GM12892 (cell line): ENCODE data around the gene OST4.

Experiments used
- DNase-seq: peaks from one replicate; pipeline ENCODE4 v3.0.0; 2011; ENCODE audit not compliant: insufficient read length
- FAIRE-seq: peaks from 2 replicates; lab custom pipeline; 2011; peaks lifted over from hg19 to GRCh38; lab: Jason Lieb, UNC
- POLR2A ChIP-seq: IDR thresholded peaks from 2 replicates; pipeline ENCODE4 v1.6.1; 2011; ENCODE audit warnings: low read depth, low read length, control low read depth
- POLR2AphosphoS5 ChIP-seq: IDR thresholded peaks from 2 replicates; pipeline ENCODE4 v1.6.1; 2011; ENCODE audit warnings: low read depth, low read length, control low read depth
- TAF1 ChIP-seq: IDR thresholded peaks from 2 replicates; pipeline ENCODE4 v1.6.1; 2011; ENCODE audit warnings: low read depth, mild to moderate bottlenecking, control low read depth, low read length, borderline replicate concordance

Gene OST4

DNA sequence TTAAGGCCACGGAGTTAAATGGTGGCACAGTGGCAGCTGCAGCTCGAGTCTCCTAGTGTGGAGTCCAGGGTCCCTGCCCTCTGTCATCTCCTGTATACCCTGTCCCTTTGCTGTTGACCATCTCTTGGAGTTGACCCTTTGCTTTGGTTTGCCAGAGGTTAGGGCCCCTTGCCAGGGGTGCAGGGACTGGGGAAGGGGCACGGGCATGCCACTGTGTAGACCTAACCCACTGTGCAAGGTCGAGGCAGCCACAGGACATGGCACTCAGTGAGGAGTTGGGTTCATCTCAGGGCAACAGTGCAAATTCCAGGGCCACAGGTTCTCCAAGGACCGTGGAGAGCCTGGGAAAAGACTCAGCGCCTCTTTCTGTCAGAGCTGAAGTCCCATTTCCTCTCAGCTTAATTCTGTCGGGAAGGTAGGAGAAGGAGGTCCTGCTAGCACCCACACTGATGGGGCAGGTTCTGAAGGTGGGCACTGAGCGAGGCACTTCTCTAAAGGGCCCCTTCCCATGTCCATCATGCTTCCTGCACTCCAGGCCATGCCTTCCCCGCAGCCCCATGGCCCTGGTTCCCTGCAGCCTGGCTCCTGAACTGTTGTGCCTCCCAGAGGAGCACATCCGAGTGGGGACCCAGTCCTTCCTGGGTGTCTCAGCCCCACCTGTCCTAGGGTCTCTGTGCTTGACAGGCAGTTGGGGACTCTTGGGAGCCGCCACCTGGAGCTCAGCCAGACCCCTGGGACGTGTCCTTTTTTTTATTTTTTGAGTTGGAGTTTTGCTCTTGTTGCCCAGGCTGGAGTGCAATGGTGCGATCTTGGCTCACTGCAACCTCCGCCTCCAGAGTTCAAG lies 17.9 kb upstream of the OST4 start:
- FAIRE-seq (no peak), DNase-seq (no peak)
- TF ChIP-seq POLR2A = no peak
- no peak for TF ChIP-seq TAF1
- TF ChIP-seq POLR2AphosphoS5 = no peak

DNA sequence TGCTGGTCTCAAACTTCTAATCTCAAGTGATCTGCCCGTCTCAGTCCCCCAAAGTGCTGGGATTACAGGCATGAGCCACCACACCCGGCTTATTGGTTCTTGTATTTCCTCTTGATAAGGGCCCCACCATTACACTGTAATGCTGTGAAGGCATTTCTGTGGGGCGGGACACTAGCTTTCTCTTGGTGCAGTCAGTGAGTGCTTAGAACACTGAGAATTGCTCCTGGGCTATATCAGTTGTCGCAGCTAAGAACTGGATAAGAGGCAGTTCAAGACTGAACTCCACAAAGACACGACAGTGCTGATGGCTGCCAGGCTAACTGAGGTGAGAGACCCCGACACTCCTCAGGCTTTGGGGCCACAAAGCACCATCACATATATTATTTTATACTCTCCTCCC lies 17.2 kb upstream of the OST4 start:
- no peak for TF ChIP-seq POLR2A
- no peak for FAIRE-seq
- DNase-seq = no peak

- FAIRE-seq = no peak
- no peak for DNase-seq
- no peak for TF ChIP-seq TAF1
These were observed 16.5 kb upstream of the OST4 start for GRCh38 chr2:27087823-27088410.

GRCh38 chr2:27086724-27087593 lies 15.5 kb upstream of the OST4 start, which contains the start of gene KHK:
Gene KHK (plus strand): TSS chr2:27086772. CDS start chr2:27087260, 488 bp downstream.
- TF ChIP-seq TAF1 (no peak), POLR2A (no peak), POLR2AphosphoS5 (no peak)
- DNase-seq = peak; percentile 62
- FAIRE-seq = no peak

GRCh38 chr2:27086090-27086723 lies 14.8 kb upstream of the OST4 start:
- TF ChIP-seq POLR2A (peak; percentile 64; the same call in 1 of the 2 replicates), TAF1 (0 out of 2 replicates have a peak, but pooled peaks have one; percentile 20), POLR2AphosphoS5 (0 out of 2 replicates have a peak, but pooled peaks have one; percentile 30)
- DNase-seq (peak; percentile 98), FAIRE-seq (peak; percentile 98)

GRCh38 chr2:27085673-27086089 lies 14.2 kb upstream of the OST4 start:
- TF ChIP-seq POLR2A (no peak), POLR2AphosphoS5 (no peak), TAF1 (no peak)
- peak; percentile 78 for FAIRE-seq
- no peak for DNase-seq

GRCh38 chr2:27085062-27085672 lies 13.7 kb upstream of the OST4 start:
- TF ChIP-seq TAF1 (no peak), POLR2A (no peak), POLR2AphosphoS5 (no peak)
- DNase-seq (no peak), FAIRE-seq (no peak)

DNA sequence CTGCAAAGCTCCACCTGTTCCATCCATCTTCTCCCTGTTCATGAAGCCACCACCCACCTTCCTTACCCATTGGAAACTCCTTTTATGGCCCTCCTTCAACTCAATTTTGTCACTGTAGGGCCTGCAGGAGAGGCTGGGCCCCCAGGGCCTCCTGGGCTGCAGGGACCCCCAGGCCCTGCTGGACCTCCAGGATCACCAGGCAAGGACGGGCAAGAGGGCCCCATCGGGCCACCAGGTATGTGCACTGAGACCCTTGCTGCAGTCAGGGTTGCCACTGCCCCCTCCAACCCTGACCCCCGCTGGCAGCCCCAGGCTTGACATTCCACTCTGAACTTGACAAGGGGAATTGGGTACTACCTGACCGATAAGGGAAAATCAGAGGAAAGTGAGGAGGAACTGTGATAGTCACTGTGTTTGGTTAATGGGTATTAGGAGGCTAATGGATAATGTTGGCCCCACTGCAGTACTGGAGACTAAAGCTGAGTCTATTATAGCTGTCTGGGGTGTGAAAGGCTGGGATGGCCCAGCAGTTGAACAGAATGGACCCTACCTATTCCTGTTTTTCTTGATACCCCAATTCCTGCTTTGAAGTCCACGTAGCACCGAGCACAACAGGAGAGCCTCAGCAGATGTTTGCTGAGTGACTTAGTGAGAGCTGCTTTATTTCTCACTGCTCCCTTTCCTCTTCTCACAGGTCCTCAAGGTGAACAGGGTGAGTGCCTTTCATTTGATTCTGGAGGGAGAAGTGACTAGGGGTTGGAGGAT lies 13.0 kb upstream of the OST4 start:
- DNase-seq = no peak
- FAIRE-seq = no peak
- TF ChIP-seq TAF1 (no peak), POLR2AphosphoS5 (no peak), POLR2A (no peak)

DNA sequence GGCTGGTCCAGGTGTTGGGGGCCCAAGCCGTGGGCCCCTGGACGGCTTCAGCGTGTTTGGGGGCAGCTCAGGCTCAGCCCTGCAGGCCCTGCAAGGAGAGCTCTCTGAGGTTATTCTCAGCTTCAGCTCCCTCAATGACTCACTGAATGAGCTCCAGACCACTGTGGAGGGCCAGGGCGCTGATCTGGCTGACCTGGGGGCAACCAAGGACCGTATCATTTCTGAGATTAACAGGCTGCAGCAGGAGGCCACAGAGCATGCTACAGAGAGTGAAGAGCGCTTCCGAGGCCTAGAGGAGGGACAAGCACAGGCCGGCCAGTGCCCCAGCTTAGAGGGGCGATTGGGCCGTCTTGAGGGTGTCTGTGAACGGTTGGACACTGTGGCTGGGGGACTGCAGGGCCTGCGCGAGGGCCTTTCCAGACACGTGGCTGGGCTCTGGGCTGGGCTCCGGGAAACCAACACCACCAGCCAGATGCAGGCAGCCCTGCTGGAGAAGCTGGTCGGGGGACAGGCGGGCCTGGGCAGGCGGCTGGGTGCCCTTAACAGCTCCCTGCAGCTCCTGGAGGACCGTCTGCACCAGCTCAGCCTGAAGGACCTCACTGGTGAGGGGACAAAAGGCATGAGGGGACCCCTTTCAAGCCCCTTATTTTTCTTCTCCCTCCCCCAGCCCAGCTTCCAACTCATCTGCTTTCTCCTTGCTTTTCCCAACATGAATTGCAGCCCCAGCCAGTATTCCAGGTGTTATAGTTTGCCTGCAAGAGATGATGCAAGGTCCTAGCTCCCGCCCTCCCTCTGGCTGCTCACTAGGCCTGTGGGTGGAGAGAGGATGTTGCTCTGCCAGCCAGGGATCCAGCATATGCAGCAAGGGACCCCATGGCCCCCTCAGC lies 12.2 kb upstream of the OST4 start:
- DNase-seq = no peak
- TF ChIP-seq POLR2AphosphoS5 (no peak), TAF1 (no peak), POLR2A (no peak)
- no peak for FAIRE-seq
